Mesenteric fat pad (tissue), 1 donor: ENCODE measurements around the gene FAM78A. TPM values are rescaled to one million over a fixed set of nuclear protein-coding genes. Genes with fewer than 3 reads are reported as not detected.

ENCODE experiments used
- DNase-seq: peaks from one replicate; pipeline ENCODE4 v3.0.0-alpha.2; 2020; ENCODE audit warnings: low spot score
- long read RNA-seq: library from polyadenylated mRNA; unstranded; transcript quantifications from one replicate; pipeline ENCODE4 v2.0.0, GENCODE V29; 2020
- total RNA-seq: library from RNA; stranded (reverse); fragmentation: NEBNext Ultra II Directional; extraction: Animal tissue kit (Norgen Biotek cat#: 25700); gene quantifications from one replicate; pipeline ENCODE4 v1.2.1, GENCODE V29; 2021
- donor health status: DM: yes; HTN: yes; CAD: no.

Gene FAM78A, protein sequence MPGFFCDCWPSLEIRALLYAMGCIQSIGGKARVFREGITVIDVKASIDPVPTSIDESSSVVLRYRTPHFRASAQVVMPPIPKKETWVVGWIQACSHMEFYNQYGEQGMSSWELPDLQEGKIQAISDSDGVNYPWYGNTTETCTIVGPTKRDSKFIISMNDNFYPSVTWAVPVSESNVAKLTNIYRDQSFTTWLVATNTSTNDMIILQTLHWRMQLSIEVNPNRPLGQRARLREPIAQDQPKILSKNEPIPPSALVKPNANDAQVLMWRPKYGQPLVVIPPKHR
- 6.3 TPM for total RNA-seq
- long read RNA-seq, partial matches to known transcripts = 0 of 1 reads
- long read RNA-seq, other reads (novel, unspliced or antisense) = 1 of 1 reads

DNA sequence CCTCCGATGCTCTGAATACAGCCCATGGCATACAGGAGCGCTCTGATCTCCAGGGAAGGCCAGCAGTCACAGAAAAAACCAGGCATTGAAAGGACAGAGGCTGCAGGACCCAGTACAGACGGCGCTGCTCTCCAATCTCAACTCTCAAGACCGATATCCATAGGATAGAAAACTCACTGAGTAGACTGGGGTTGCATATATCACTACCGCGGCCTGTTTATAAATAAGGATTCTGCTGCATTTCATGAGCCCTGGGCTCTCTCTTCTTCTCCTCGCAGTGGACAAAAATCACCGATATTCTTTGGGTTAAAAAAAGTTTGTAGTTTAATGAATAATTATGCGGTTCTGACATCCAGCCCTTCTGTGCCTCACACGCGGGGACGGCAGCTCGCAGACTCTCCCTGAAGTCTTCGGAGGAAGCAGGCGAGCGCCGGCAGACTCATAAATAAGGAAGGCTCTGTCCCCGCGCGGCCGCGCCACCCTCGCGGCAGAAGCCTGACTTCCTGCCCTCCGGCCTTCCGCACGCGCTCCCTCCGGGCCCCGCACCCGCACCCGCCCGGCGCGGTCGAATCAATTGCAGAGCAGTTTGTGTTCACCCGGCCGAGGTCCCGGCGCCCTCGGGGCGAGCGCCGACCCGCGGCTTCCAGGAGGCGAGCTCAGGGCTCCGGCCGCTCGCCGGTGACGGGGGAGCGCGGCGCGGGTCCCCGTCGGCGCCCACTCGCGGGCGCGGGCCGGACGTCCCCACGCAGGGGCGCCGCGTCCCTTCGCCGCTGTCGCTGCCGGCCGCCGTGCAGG is at the start of gene FAM78A:
TSS of gene FAM78A (minus strand) at position 417 of the 795 bp plus-strand sequence. CDS start at position 86, 331 bp downstream.
- no peak for DNase-seq

DNA sequence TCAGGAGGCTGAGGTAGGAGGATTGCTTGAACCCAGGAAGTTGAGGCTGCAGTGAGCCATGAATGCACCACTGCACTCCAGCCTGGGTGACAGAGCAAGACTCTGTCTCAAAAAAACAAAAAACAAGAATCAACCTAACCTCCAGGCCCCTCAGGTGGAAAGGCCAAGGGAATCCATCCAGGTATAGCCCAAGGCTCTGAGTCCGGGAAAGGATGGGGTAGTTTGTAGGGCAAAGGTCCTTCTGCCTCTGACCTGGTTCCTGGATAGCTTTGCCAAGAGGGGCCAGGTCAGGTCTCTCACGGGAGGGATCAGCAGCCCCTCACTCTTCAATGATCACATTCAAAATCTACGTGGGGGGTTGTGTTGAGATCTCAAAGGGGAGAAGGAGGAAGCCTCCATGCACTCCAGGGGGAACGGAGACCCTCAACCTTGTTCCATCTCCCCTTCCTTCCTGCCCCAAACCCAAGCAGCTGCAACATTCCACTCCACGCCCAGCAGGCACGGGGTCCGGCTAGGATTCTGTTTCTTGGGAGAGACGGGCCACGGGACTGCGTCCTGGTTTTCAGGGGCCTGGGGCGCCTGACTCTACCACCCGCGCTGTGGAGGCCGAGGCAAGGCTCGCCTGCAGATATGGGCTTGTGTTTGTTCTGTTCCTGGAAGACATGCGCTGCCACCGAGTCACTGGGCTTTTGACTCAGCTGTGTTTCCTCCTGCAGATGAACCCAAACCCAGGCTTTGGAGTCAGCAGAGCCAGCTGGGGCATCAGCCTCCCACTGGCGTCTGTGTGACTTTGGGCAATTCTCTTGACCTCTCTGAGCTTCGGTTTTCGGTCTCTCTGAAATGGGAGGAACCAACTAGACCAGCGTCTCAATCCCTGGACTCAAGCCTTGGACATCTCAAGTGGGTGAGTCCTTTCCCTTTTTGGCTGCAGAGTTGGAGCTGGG is 48.7 kb upstream of the FAM78A start:
- DNase-seq = no peak

DNA sequence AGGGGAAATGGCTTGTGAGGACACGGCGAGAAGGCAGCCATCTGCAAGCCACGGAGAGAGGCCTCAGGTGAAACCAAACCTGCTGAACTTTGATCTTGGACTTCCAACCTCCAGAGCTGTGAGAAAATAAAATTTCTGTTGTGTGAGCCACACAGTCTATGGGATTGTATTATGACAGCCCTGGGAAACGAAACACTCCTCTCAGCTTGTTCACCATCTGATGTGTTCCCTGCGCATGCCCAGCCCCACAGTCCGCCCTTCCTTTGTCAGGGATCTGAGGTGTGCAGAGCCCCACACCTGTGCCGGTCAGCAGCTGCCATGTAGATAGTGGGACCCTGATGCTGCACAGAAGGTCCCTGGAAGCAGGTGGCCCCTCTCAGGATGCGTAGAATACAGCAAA is 47.3 kb upstream of the FAM78A start:
- DNase-seq = no peak

DNA sequence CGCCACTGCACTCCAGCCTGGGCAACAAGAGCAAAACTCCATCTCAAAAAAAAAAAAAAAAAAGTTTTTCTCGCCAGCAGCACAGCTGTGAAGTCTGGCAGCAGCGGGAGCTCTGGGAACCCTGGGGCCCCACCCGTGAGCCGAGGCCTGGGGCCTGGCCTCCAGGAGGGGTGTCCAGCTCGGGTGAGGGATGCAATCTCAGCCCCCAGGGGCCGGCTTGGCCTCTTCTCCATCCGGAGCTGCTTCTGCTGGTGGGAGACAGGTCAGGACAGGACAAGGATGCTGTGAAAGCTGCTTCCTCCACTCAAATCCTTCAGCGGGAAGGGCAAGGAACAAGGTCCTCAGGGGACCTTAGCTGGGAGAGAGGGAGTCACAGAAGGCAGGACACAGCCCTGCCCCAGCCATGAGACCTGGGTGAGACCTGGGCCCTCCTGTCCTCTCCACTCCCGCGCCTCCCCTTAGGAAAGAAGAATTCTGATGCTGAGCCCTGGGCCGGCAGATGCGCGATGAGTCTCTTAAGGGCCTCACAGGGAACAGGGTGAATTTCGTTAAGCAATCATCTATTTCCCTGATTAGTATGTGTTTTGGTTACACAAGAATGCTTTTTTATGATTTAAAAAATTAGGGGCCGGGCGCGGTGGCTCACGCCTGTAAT is 43.8 kb upstream of the FAM78A start:
- DNase-seq = no peak

DNA sequence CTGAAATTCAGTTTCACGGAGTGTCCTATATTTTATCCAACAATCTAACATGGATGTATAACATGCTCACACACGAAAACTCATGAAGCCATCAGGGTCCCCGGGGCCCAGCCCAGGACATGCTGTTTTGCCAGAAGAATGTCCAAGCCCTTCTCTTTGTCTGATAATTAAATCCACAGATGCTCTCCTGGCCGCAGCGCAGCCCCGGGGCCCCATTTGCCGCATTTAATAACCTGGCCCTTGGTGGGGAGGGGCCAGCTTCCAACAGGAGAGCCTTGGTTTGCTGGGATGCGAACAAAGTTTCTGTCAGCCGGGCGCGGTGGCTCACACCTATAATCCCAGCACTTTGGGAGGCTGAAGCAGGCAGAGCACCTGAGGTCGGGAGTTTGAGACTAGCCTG is 43.2 kb upstream of the FAM78A start:
- no peak for DNase-seq

DNA sequence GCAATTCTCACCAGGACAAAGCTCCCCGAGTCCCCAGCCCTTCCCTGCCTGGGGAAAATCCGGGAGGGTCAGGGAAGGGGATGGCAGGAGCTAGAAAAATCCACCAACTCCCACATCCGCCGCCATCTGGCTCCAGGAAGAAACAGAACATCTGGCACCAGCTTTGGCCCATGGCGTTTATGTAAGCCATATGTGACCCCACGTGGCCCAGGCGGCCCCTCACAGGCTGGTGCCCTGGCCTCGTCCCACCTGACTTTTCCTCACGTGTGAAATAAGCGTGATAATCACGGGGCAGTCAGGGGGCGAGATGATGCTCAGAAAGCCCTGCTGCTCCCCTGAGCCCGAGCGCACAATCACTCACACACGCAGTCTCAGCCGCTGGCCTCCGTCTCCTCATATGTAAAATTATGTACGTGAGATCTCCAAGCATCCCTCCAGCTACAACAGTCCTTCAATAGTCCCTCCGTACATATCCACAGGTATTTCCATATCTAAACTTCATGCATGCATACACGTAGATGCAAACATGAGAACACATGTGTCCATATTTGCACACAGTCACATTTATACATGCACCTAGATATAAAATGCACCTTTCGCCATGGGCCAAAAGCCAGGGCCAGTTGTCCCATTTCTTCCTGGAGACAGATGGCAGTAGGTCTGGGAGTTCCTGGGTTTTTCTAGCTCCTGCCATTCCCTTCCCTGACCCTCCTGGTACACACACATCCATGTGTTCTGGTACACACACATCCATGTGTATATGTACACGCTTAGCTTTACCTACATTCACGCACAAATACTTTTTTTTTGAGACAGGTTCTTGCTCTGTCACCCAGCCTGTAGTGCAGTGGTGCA is 42.1 kb upstream of the FAM78A start:
- DNase-seq = no peak

DNA sequence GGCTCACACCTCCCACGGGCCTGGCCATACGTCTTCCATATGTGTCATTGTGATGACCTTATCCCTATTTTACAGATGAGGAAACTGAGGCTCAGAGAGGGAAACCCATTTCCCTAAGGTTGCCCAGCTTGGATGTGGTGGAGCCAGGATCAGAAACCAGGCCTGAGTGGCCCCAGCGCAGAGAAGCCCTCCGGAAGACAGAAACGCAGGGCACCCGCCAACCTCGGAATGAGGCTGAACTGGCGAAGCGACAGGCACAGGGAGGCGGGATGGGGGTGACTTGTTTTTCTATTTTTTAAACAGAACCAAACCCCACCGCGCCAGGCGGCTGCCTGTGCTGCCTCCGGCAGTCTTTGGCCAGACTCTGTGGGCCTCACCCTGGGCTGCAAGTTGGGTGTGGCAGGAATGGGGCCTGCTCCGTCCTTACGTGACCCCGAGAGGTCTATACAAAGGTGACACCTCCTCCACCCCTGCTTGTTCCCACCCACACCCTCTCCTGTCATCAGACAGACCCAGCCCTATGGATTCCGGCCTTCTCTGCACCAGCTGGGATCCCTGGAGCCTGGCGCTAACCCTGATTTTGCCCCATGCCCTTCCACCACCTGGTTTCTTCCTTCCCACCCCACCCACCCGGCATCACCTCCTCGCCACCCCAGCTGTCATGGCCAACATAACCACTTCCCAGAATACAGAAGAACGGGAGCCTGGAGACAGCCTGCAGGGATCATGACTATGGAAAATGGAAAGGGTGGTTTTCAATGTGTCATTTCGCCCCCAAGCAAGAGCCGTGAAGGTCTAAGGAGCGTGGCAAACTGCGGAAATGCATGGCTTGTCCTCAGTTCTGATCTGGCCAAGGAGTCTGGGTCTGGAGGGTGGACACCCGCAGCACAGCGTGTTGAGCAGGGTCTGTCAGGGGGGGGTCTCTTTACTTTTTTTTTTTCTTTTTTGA is 36.8 kb upstream of the FAM78A start:
- no peak for DNase-seq

DNA sequence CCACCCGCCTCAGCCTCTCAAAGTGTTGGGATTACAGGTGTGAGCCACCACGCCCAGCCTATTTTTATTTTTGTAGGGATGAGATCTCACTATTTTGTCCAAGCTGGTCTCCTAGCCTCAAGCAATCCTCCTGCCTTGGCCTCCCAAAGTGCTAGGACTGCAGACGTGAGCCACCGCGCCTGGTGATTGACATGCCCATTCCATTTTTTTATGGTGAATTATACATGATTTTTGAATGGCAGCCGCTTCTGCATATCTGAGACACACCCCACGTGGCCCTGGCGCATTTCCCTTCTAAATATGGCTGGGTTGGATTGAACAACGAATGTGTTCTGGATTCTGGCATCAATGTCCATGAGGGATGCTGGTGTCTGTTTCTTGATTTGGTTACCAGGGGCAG is 35.9 kb upstream of the FAM78A start:
- DNase-seq = no peak

DNA sequence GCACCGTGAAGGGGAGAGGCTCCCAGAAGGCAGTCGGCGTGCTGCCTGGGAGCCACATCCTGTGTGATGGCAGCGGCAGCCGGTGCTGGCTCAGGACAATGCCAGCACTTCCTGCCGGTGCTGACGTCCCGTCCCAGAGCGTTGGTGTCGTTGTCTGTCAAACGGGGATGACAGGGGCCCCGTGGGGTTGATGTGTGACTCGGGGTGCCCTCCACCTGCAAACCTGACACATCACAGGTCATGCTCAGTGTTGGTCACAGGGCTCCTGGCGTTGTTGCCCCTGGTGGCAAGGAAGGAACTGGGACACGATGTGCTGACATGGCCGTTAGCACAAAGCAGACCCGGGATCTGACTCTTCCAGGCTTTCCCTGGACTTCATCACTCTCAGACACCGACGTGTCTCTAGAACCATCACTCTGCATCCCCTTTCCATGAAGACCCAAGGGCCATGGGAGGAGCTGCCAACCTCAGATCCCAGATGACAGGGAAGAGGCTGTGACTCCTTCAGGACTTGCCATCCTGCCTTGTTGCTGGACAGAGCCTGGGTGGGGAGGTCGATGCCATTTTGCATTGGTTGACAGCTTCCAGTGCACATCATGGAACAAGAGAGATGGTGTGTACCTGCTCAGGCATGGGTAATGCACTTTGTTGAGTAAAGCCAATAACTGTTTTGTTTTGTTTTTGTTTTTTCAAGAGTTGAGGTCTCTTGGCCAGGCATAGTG is 34.7 kb upstream of the FAM78A start:
- DNase-seq = no peak

DNA sequence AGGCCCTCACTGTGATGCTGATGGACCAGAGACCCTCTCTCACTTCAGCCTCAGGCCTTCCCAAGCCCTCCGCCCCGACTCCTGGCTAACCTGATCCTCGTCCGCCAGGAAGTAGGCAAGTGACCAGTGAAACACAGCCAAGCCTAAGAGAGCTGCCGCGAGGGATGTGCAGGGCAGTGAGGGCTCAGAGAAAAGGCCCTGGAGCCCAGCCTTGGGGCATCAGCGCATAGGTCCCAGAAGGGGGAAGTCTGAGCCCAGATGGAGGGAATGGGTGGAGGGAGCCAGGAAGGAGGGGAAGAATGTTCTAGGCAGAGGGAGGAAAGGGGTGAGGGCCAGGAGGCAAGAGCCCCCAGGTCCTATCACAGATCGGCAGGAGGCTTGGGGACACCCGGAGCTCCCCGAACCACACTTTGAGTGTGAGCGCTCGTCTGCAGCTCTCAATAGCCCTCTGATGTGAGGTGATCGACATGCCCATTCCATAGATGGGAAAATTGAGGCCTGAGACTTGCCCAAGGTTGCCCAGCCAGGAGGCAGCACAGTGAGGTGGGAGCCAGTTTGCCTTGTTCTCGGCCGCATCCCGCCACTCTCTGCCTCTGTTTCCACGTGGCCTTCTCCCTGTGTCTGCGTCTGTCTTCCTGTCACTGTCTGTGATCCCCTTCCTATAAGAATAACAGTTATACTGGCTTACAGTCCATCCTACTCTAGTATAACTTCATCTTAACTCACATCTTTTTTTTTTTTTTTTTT is 33.4 kb upstream of the FAM78A start:
- no peak for DNase-seq

DNA sequence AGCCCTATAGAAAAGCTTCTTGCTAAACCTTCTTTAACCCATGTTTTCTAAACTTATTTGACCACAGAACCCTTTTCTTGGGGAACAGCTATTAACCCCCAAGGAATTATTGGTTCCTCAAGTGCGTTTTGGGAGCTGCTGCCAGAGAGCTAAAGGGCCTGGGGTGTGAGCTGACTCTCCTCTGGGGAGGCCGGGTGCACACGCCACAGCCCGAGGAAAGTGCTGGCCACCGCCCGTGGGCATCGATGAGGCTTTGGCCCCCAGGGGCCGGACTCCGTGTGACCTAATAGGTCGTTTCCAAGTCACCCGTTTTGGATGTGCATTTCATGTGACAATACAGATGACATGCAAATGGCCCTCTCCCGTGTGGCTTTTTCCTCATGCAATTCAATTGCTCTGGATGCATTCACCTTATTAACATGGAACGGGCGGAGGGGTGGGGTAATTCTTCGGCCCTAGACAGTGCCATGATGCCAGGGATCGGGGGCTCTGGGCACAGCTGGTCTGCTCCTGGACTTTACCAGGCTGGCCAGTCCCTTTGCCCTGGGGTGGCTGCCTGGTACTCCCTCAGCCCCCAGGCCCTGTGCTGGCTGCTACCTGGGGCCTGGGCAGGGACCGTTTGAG is 32.7 kb upstream of the FAM78A start:
- no peak for DNase-seq

DNA sequence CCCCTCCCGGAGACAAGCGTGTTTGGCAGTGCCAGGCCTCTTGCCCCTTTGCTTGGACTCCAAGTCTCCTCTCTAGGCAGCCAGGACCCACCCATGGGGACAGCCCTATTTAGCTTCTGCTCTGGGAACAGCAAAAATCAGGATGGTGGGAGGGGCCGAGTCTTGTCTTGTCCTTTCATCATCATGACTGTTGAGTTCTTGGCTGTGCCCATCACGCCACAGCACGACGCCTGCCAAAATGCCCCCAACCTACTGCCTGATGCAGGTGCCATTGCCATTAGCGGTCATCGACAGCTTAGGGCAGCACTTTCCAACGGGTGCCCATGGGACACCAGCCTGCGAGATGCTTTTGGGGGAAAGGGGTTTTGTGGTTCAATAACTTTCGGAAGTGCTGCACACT is 32.1 kb upstream of the FAM78A start:
- DNase-seq = no peak

DNA sequence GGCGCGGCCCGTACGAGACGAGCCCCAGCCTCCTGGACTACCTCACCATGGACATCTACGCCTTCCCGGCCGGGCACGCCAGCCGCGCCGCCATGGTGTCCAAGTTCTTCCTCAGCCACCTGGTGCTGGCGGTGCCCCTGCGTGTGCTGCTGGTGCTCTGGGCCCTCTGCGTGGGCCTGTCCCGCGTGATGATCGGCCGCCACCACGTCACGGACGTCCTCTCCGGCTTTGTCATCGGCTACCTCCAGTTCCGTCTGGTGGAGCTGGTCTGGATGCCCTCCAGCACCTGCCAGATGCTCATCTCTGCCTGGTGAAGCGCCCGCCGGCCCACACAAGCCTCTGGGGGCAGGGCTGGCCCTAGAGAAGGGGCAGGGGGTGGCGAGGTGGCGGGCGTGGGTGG is 31.7 kb upstream of the FAM78A start:
- no peak for DNase-seq

DNA sequence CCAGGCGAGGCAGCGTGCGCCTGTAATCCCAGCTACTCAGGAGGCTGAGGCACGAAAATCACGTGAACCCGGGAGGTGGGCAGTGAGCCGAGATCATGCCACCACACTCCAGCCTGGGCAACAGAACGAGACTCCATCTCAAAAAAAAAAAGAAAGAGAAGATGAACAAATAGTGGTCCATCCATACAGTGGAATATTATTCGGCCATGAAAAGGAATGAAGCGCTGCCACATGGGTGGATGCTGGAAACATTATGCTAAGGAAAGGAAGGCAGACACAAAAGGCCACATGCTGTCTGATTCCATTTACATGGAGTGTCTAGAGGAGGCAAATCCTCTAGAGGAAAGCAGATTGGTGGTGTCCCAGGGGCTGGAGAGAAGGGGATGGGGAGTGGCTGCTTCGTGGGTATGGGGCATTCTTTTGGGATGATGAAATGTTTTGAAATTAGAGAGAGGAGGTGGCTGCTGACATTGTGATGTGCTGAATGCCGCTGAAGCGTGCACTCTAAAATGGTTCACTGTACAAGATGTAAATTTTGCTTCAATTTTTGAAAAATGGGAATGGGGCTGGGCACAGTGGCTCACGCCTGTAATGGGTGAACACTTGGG is 30.2 kb upstream of the FAM78A start:
- DNase-seq = no peak

DNA sequence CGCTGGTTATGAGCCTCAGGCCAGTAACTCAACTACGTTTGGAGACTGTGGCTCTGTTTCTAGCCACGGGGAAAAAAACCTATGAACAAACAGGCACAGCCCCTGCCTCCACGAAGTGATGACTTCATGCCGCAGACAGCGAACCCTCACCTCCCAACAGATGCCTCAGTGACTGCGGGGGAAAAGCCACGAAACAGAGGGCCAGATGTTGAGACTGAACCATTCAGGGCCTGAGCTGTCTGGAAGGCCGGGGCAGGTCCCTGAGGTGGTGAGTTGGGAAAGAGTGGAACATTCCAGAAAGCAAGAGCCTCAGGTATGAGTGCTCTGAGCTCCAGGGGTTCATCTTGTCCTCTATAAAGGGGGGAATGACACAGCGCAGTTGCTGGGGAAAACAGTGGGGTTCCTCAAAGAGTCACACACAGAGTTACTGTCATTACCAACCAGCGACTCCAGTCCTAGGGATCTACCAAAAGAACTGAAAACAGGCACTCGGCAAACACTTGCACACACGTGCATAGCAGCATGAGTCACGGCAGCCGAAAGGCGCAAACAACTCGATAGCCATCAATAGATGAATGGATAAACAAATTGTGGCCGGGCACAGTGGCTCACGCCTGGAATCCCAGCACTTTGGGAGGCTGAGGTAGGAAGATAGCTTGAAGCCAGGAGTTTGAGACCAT is 28.5 kb upstream of the FAM78A start:
- no peak for DNase-seq
